ENCODE measurements around the gene C1orf116. TPM values are rescaled to one million over a fixed set of nuclear protein-coding genes. Genes with fewer than 3 reads are reported as not detected.

The C1orf116 gene
- total and polyA plus RNA-seq, 5 experiments from 2014 or later = 0.14 to 0.16 TPM; not detected in 3

DNA sequence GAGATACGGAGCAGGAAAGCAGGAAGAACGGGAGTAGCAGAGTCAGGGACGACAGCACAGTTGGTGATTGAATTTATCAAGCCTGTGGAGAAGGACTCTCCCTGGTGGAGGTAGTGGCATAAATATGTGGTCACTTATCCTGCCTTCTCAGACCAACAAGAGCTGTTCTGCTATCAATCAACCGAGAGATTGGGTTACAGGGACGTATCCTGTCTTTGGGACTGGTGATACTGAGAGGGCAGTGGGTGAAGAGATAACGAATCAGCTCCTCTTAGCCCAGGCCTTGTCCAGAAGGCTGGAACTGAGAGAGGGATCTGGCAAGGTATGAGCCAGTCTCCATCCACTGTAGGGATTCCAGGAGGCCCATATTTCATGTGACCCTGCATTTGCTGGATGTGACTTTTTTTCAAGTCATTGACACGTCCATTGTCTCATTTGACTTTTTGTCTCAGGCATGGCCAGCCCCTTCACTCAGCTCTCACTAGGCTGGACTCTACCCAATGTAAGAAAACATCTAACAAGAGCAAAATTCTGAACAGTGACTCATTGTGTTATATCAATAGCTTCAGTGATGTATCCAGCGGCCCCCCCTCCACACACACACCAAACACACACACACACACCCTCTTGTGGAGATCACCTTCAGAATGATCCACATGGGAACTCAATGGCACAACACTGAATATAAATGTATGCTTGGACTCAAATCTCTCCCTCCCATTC lies 11.3 kb downstream of the C1orf116 start:
- Mint-ChIP-seq H3K27me3 (peaks cover 2 to 16% (median 8%) of the 10 kb centered on the region in 5 donors), H3K27ac (no peak overlapping the region), H3K36me3 (no peaks in the 10 kb centered on the region), H3K9me3 (no peaks in the 10 kb centered on the region), H3K4me3 (no peak overlapping the region), H3K4me1 (peaks cover 0 to 3% (median 0%) of the 10 kb centered on the region in 4 donors)
- ATAC-seq = no peak
- POLR2A ChIA-PET = no interaction called here
- no peak for DNase-seq

DNA sequence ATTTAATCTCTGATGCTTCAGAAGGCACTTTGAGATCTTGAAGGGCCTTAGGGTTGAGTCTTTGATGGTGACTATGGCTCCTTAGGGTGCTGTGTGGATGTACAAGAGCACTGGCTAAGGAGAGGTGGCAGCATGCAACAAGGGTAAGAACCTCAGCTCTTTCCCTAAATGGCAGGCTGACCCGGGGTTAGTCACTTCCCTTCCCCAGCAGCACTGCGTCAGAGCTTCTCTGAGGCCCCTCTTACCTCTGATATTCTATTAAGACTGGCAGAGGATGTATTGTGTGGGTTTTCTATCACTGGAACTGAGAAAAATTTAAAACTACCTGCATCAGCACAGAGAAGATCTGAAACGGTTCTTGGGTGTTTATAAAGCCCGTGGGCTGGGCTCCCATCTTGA lies 11.8 kb downstream of the C1orf116 start:
- DNase-seq (no peak), ATAC-seq (no peak)
- Mint-ChIP-seq H3K36me3 (no peaks in the 10 kb centered on the region), H3K27me3 (peaks cover 0 to 21% (median 7%) of the 10 kb centered on the region in 5 donors), H3K4me1 (peaks cover 0 to 3% (median 0%) of the 10 kb centered on the region in 4 donors), H3K4me3 (no peak overlapping the region), H3K9me3 (no peaks in the 10 kb centered on the region), H3K27ac (no peak overlapping the region)
- POLR2A ChIA-PET = no interaction called here

GRCh38 chr1:207020065-207020708 lies 12.4 kb downstream of the C1orf116 start:
- Mint-ChIP-seq H3K36me3 (no peaks in the 10 kb centered on the region), H3K27ac (no peak overlapping the region), H3K4me1 (peaks cover 0 to 3% (median 0%) of the 10 kb centered on the region in 4 donors), H3K4me3 (no peak overlapping the region), H3K9me3 (no peaks in the 10 kb centered on the region), H3K27me3 (peaks cover 1 to 21% (median 10%) of the 10 kb centered on the region in 5 donors)
- DNase-seq (no peak), ATAC-seq (no peak)
- POLR2A ChIA-PET = no interaction called here

DNA sequence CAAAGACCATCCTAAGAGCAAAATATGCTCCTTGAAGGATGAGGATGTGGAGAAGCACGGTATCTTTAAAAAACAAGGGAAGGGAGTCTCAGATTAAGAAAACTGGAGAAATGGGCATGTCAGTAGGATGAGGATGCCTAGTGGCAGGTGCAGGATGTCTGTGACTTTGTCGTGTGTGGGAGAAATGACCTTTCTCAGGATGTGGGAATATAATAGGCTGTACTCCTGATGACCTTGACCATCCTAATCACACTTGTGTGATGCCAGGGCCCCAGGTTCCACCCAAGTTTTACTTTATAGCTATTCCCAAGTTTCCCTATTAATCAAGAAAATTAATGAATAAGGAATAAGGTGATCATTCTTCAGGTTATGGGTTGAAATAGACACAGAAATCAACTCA lies 12.9 kb downstream of the C1orf116 start:
- H3K4me1 Mint-ChIP-seq = peaks cover 0 to 3% (median 0%) of the 10 kb centered on the region in 4 donors
- no peak overlapping the region for H3K27ac Mint-ChIP-seq
- POLR2A ChIA-PET = no interaction called here
- H3K4me3 Mint-ChIP-seq = no peak overlapping the region
- H3K9me3 Mint-ChIP-seq = no peaks in the 10 kb centered on the region
- peaks cover 6 to 19% (median 9%) of the 10 kb centered on the region in 5 donors for H3K27me3 Mint-ChIP-seq
- H3K36me3 Mint-ChIP-seq = no peaks in the 10 kb centered on the region
- DNase-seq = no peak
- no peak for ATAC-seq

DNA sequence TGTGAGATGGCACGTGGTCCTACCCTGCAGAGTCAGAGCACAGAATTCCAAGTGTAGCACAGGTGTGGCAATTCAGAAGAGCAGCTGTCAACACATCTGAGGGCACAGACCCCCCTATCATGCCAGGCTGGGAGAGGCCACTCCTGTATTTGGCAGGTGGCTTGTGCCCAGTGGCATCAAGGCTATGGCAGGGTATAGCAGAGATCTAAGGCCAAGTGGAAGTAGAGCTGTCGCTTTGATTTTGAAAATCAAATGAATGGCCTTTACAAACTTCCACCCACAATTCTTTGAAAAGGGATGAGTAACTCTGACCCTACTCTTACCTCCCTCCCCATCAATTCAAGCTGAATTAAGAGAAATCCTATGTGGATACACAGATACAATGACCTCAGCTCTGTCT lies 13.4 kb downstream of the C1orf116 start:
- ATAC-seq = no peak
- POLR2A ChIA-PET = no interaction called here
- H3K27me3 Mint-ChIP-seq = peaks cover 4 to 16% (median 11%) of the 10 kb centered on the region in 5 donors
- H3K9me3 Mint-ChIP-seq = no peaks in the 10 kb centered on the region
- DNase-seq = no peak
- no peak overlapping the region for H3K27ac Mint-ChIP-seq
- peaks cover 0 to 3% (median 0%) of the 10 kb centered on the region in 4 donors for H3K4me1 Mint-ChIP-seq
- H3K4me3 Mint-ChIP-seq = no peak overlapping the region
- no peaks in the 10 kb centered on the region for H3K36me3 Mint-ChIP-seq

DNA sequence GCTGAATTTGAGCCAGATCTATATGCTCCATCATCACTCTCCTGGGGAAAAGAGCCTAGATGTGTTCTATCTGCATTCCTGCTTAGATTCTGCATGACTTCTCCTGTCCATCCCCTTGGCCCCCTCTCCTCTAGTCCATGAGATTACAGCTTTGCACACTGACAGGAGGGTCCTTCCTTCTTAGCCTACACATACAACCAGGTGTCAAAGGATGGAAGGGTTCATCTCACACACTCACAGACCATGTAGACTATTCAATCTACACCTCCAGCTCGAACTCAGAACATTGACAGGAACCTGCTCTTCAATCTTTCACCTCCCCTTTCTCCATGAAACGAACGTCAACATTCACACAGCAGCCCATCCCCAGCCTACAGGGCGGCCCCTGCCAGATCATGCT lies 13.8 kb downstream of the C1orf116 start:
- H3K9me3 Mint-ChIP-seq = no peaks in the 10 kb centered on the region
- no peak overlapping the region for H3K4me3 Mint-ChIP-seq
- POLR2A ChIA-PET = no interaction called here
- H3K36me3 Mint-ChIP-seq = no peaks in the 10 kb centered on the region
- no peak for DNase-seq
- no peak for ATAC-seq
- peaks cover 4 to 16% (median 10%) of the 10 kb centered on the region in 5 donors for H3K27me3 Mint-ChIP-seq
- H3K27ac Mint-ChIP-seq = no peak overlapping the region
- peaks cover 0 to 3% (median 0%) of the 10 kb centered on the region in 4 donors for H3K4me1 Mint-ChIP-seq

DNA sequence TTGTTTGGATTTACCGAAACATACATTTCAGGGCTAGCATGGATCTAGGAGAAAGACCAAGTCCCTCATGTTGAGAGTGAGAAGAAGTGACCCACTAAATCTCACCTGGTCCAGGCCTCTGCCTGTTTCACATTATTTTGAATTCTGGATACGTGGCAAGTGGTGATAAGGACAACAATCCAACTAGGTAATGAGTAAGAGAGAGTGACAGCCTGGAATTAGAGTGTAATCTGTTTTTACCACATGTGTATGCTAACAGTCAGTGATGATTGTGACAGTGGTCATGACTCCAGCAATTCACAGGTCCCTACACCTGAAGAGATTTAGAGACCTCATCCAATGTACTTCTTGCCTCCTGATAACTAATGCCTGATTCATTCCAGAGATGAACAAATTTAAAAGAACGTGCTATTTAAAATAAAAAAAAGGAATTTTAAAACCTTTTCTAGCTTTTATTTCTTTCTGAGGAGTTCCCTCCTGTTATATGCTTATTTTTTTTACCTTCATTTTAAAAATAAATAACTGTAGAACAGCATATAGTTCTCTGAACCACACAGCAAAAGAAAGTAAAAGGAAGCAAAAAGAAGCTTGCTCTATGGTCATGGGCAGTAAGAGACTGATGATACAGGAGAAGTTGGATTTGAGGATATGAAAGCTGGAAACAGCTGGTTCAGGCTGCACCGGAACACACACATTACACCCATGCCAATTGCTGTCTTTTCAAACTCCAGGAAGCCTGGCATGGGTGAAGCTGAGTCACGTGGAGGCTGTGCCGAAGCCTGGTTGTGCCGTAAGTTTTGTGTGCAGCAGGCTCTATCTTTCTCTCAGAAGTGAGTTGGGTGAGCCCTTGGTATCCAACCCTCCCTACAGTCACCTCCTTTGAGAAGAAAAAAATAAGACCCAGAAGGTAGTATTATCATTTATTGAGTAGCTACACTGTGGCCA lies 14.7 kb downstream of the C1orf116 start:
- H3K27me3 Mint-ChIP-seq = peaks cover 4 to 22% (median 13%) of the 10 kb centered on the region in 5 donors
- H3K36me3 Mint-ChIP-seq = no peaks in the 10 kb centered on the region
- no peaks in the 10 kb centered on the region for H3K9me3 Mint-ChIP-seq
- peaks cover 0 to 3% (median 0%) of the 10 kb centered on the region in 4 donors for H3K4me1 Mint-ChIP-seq
- no peak overlapping the region for H3K4me3 Mint-ChIP-seq
- DNase-seq (no peak), ATAC-seq (no peak)
- POLR2A ChIA-PET = no interaction called here
- H3K27ac Mint-ChIP-seq = no peak overlapping the region

DNA sequence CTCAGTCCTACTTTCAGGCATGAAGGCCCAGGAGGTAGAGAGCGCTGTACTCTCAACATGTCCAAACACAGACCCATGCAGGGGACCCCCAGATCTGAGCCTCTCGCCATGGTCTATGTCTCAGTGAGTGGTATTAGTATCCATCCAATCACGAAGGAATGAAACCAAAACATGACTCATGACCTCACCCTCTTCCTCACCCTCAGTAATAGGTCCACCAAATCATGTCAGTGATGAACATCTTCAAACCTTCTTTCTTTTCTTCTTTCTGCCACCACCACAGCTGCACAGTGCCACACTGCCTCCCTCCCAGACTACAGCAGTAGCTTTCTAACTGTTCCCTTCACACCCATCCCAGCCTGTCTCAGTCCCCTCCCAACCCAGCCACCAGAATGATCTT lies 16.8 kb downstream of the C1orf116 start:
- ATAC-seq = no peak
- DNase-seq = no peak
- H3K36me3 Mint-ChIP-seq = no peaks in the 10 kb centered on the region
- peaks cover 4 to 31% (median 16%) of the 10 kb centered on the region in 5 donors for H3K27me3 Mint-ChIP-seq
- peaks cover 0 to under 1% (median 0%) of the 10 kb centered on the region in 4 donors for H3K4me1 Mint-ChIP-seq
- POLR2A ChIA-PET = no interaction called here
- no peaks in the 10 kb centered on the region for H3K9me3 Mint-ChIP-seq
- no peak overlapping the region for H3K27ac Mint-ChIP-seq
- no peak overlapping the region for H3K4me3 Mint-ChIP-seq

- no peak for ATAC-seq
- DNase-seq = no peak
- Mint-ChIP-seq H3K36me3 (no peaks in the 10 kb centered on the region), H3K4me3 (no peak overlapping the region), H3K9me3 (no peaks in the 10 kb centered on the region), H3K27ac (no peak overlapping the region), H3K27me3 (peaks cover 4 to 30% (median 15%) of the 10 kb centered on the region in 5 donors), H3K4me1 (no peaks in the 10 kb centered on the region)
- POLR2A ChIA-PET = no interaction called here
Measured at GRCh38 chr1:207014728-207015127, 17.8 kb downstream of the C1orf116 start.

- H3K4me3 Mint-ChIP-seq = no peak overlapping the region
- no peaks in the 10 kb centered on the region for H3K9me3 Mint-ChIP-seq
- ATAC-seq (no peak), DNase-seq (no peak)
- no peaks in the 10 kb centered on the region for H3K4me1 Mint-ChIP-seq
- no peaks in the 10 kb centered on the region for H3K36me3 Mint-ChIP-seq
- H3K27me3 Mint-ChIP-seq = peaks cover 4 to 28% (median 15%) of the 10 kb centered on the region in 5 donors
- POLR2A ChIA-PET = no interaction called here
- peak overlapping the region in 1 of 10 donors; percentile 32 for H3K27ac Mint-ChIP-seq
Measured at GRCh38 chr1:207013321-207014085, 19.1 kb downstream of the C1orf116 start.

GRCh38 chr1:207010726-207011125 lies 21.8 kb downstream of the C1orf116 start:
- H3K27me3 Mint-ChIP-seq = peaks cover 6 to 28% (median 14%) of the 10 kb centered on the region in 5 donors
- H3K9me3 Mint-ChIP-seq = no peaks in the 10 kb centered on the region
- no peak for DNase-seq
- H3K4me3 Mint-ChIP-seq = no peak overlapping the region
- H3K27ac Mint-ChIP-seq = no peak overlapping the region
- no peak for ATAC-seq
- H3K36me3 Mint-ChIP-seq = no peaks in the 10 kb centered on the region
- no peaks in the 10 kb centered on the region for H3K4me1 Mint-ChIP-seq
- POLR2A ChIA-PET = interaction anchor here (0.6 kb wide), 1 partner anchor 239 kb away, joined by 3 read pairs; no protein-coding TSS in a partner anchor

GRCh38 chr1:207009945-207010344 lies 22.6 kb downstream of the C1orf116 start:
- DNase-seq (no peak), ATAC-seq (no peak)
- Mint-ChIP-seq H3K27me3 (peaks cover 4 to 29% (median 14%) of the 10 kb centered on the region in 5 donors), H3K4me3 (no peak overlapping the region), H3K4me1 (peaks cover 0 to 3% (median 2%) of the 10 kb centered on the region in 4 donors), H3K27ac (no peak overlapping the region), H3K36me3 (no peaks in the 10 kb centered on the region), H3K9me3 (no peaks in the 10 kb centered on the region)
- POLR2A ChIA-PET = no interaction called here
